ENCODE results near the gene HSPBP1.

Gene HSPBP1

DNA sequence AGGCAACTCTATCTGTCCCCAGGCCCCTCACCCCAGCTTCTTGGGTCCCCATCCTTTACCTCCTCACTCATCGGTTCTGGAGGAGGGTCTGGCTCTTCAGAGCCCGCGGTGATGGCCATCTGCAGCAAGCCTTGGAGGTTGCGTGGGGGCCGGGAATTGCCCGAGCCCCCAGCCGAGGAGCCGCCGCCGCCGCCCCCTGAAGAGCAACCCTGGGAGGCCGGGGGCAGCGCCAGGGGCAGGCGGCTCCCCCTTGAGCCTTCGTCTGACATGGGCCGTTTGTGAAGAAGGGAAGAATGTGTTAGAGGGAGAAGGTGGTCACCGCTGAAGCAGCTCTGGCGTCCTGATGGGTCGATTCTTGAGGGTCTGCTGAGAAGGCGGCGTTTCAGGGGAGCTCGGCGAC lies 570 bp downstream of the HSPBP1 start:
- H3K4me3 ChIP-seq (ENCODE audit: low read depth, low read length), result peak overlapping the region; percentile 97
- H3K4me1 ChIP-seq (ENCODE audit: control insufficient read depth, insufficient read depth, low read length), result peaks cover 12% of the 10 kb centered on the region
- CTCF ChIA-PET, result interaction anchor here (0.5 to 1.2 kb wide), 4 partner anchors 15 to 354 kb away, joined by 3 to 5 read pairs (median 4); no protein-coding TSS in a partner anchor
- no peaks in the 10 kb centered on the region for H3K9me3 ChIP-seq (ENCODE audit: control insufficient read depth, insufficient read depth, low read depth, low read length)
- POLR2A ChIA-PET, result interaction anchor here (0.8 to 2.9 kb wide), 11 partner anchors 10 to 398 kb away, joined by 3 to 79 read pairs (median 6); partner anchors contain the start of genes ISOC2, KMT5C, PPP6R1 and UBE2S
- TF ChIP-seq ZNF423 (tag by site-specific recombination; IDR thresholded peaks at IDR 0.05), result no peak
- no peak for TF ChIP-seq KLF7 (tag by site-specific recombination; IDR thresholded peaks at IDR 0.05; ENCODE audit: borderline replicate concordance)
- TF ChIP-seq, protein P1, sequence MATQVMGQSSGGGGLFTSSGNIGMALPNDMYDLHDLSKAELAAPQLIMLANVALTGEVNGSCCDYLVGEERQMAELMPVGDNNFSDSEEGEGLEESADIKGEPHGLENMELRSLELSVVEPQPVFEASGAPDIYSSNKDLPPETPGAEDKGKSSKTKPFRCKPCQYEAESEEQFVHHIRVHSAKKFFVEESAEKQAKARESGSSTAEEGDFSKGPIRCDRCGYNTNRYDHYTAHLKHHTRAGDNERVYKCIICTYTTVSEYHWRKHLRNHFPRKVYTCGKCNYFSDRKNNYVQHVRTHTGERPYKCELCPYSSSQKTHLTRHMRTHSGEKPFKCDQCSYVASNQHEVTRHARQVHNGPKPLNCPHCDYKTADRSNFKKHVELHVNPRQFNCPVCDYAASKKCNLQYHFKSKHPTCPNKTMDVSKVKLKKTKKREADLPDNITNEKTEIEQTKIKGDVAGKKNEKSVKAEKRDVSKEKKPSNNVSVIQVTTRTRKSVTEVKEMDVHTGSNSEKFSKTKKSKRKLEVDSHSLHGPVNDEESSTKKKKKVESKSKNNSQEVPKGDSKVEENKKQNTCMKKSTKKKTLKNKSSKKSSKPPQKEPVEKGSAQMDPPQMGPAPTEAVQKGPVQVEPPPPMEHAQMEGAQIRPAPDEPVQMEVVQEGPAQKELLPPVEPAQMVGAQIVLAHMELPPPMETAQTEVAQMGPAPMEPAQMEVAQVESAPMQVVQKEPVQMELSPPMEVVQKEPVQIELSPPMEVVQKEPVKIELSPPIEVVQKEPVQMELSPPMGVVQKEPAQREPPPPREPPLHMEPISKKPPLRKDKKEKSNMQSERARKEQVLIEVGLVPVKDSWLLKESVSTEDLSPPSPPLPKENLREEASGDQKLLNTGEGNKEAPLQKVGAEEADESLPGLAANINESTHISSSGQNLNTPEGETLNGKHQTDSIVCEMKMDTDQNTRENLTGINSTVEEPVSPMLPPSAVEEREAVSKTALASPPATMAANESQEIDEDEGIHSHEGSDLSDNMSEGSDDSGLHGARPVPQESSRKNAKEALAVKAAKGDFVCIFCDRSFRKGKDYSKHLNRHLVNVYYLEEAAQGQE (tag by site-specific recombination; IDR thresholded peaks at IDR 0.05), result no peak
- no peak for TF ChIP-seq ZNF610 (tag by site-specific recombination; IDR thresholded peaks at IDR 0.05; ENCODE audit: borderline replicate concordance)
- TF ChIP-seq, protein P2, sequence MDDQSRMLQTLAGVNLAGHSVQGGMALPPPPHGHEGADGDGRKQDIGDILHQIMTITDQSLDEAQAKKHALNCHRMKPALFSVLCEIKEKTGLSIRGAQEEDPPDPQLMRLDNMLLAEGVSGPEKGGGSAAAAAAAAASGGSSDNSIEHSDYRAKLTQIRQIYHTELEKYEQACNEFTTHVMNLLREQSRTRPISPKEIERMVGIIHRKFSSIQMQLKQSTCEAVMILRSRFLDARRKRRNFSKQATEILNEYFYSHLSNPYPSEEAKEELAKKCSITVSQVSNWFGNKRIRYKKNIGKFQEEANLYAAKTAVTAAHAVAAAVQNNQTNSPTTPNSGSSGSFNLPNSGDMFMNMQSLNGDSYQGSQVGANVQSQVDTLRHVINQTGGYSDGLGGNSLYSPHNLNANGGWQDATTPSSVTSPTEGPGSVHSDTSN (CRISPR knock-in tag; IDR thresholded peaks at IDR 0.05), result peak; percentile 45; the same call in 1 of the 2 replicates
- TF ChIP-seq GLIS2 (tag by site-specific recombination; IDR thresholded peaks at IDR 0.05), result peak; percentile 60
- TF ChIP-seq GLIS1 (tag by site-specific recombination; IDR thresholded peaks at IDR 0.05), result peak; percentile 87
- TF ChIP-seq FEZF1 (tag by site-specific recombination; IDR thresholded peaks at IDR 0.05), result no peak
- no peak for TF ChIP-seq ZNF157 (tag by site-specific recombination; IDR thresholded peaks at IDR 0.05)
- peaks cover 4 to 29% of the 10 kb centered on the region in 2 experiments; a peak in 2 of 3 replicates for H3K36me3 ChIP-seq (ENCODE audit: control insufficient read depth in 2 of 2, insufficient read depth in 1 of 2, low read length in 2 of 2)
- peak overlapping the region; percentile 54; the same call in 1 of the 2 replicates for H3K27ac ChIP-seq (ENCODE audit: extremely low read depth, low read depth, low read length)

DNA sequence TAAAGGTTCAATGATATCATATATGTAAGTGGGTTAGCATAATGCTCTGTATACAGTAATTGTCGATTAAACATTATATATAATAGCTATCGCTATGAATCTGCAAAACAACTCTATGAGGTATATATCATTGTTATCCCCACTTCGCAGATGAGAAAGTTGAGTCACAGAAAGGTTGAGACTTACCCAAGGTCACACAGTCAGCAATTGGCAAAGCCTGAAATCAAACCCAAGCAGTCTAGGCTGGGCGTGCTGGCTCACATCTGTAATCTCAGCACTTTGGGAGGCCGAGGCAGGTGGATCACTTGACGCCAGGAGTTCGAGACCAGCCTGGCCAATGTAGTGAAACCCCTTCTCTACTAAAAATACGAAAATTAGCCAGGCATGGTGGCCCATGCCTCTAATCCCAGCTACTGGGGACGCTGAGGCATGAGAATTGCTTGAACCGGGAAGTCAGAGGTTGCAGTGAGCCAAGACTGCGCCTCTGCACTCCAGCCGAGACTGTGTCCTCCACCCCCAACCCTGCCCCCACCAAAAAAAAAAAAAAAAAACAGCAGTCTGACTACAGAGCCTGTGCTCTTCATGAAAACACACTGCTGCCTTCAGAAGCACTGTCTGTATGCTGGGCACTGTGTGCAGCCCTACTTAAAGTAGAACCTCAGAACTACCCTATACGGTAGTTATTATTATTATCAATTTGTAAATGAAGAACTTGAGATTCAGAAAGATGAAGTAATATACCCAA lies 1.3 kb downstream of the HSPBP1 start:
- H3K36me3 ChIP-seq (ENCODE audit: control insufficient read depth in 2 of 2, insufficient read depth in 1 of 2, low read length in 2 of 2), result peaks cover 4 to 36% of the 10 kb centered on the region in 2 experiments; a peak in 2 of 3 replicates
- H3K4me3 ChIP-seq (ENCODE audit: low read depth, low read length), result no peak overlapping the region; the same call in 1 of the 2 replicates
- H3K27ac ChIP-seq (ENCODE audit: extremely low read depth, low read depth, low read length), result no peak overlapping the region
- no peaks in the 10 kb centered on the region for H3K9me3 ChIP-seq (ENCODE audit: control insufficient read depth, insufficient read depth, low read depth, low read length)
- ChIA-PET POLR2A (interaction anchor here (0.9 to 3.2 kb wide), 5 partner anchors 16 to 129 kb away, joined by 3 to 79 read pairs (median 15); partner anchors contain the start of genes KMT5C, PPP6R1 and UBE2S), CTCF (interaction anchor here (0.6 to 1.5 kb wide), 4 partner anchors 9 to 209 kb away, joined by 3 to 5 read pairs (median 4); no protein-coding TSS in a partner anchor)
- TF ChIP-seq, protein P3, sequence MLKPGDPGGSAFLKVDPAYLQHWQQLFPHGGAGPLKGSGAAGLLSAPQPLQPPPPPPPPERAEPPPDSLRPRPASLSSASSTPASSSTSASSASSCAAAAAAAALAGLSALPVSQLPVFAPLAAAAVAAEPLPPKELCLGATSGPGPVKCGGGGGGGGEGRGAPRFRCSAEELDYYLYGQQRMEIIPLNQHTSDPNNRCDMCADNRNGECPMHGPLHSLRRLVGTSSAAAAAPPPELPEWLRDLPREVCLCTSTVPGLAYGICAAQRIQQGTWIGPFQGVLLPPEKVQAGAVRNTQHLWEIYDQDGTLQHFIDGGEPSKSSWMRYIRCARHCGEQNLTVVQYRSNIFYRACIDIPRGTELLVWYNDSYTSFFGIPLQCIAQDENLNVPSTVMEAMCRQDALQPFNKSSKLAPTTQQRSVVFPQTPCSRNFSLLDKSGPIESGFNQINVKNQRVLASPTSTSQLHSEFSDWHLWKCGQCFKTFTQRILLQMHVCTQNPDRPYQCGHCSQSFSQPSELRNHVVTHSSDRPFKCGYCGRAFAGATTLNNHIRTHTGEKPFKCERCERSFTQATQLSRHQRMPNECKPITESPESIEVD (tag by site-specific recombination; IDR thresholded peaks at IDR 0.05), result no peak
- TF ChIP-seq ZNF626 (tag by site-specific recombination; IDR thresholded peaks at IDR 0.05) (no peak), SETDB1 (IDR thresholded peaks at IDR 0.05; ENCODE audit: insufficient read length, low read length) (no peak), ZNF623 (tag by site-specific recombination; IDR thresholded peaks at IDR 0.05) (no peak), ZNF112 (tag by site-specific recombination; IDR thresholded peaks at IDR 0.05) (no peak), GLI2 (tag by site-specific recombination; IDR thresholded peaks at IDR 0.05; ENCODE audit: borderline replicate concordance, low read depth) (no peak), ZNF121 (tag by site-specific recombination; IDR thresholded peaks at IDR 0.05) (0 out of 2 replicates have a peak, but pooled peaks have one; percentile 34), ZNF837 (tag by site-specific recombination; IDR thresholded peaks at IDR 0.05) (no peak)
- H3K4me1 ChIP-seq (ENCODE audit: control insufficient read depth, insufficient read depth, low read length), result peaks cover 12% of the 10 kb centered on the region

Data from HEK293 (cell line).